Immature natural killer cell (primary cell): ENCODE data around the gene MYO1D. TPM values are rescaled to one million over a fixed set of nuclear protein-coding genes. Genes with fewer than 3 reads are reported as not detected.
A peak's percentile ranks its signal among the peaks of the same experiment; 100 is the strongest.

ENCODE experiments used
- DNase-seq, 3 donors: peaks; one replicate each; pipeline ENCODE4 v3.0.0; 2022; ENCODE audit warnings: mixed read lengths in 1 of 3
- H3K27ac Mint-ChIP-seq, 6 donors: one replicate each; pipeline ENCODE4 v1.8.0; 2020; ENCODE audit warnings: mixed read lengths in 6 of 6, mild to moderate bottlenecking in 5 of 6, inconsistent platforms in 4 of 6, moderate library complexity in 3 of 6
- H3K27me3 Mint-ChIP-seq, 3 donors: one replicate each; pipeline ENCODE4 v1.8.0; 2020 to 2021; ENCODE audit warnings: low read depth in 3 of 3, mild to moderate bottlenecking in 3 of 3, mixed read lengths in 3 of 3, moderate library complexity in 3 of 3, inconsistent platforms in 1 of 3
- H3K36me3 Mint-ChIP-seq, 3 donors: one replicate each; pipeline ENCODE4 v1.8.0; 2020; ENCODE audit warnings: mixed read lengths in 3 of 3, inconsistent platforms in 2 of 3, mild to moderate bottlenecking in 2 of 3
- H3K4me1 Mint-ChIP-seq, 2 donors: one replicate each; pipeline ENCODE4 v1.8.0; 2020; ENCODE audit warnings: inconsistent platforms in 2 of 2, mild to moderate bottlenecking in 2 of 2, mixed read lengths in 2 of 2, moderate library complexity in 1 of 2
- H3K4me3 Mint-ChIP-seq, 5 donors: one replicate each; pipeline ENCODE4 v1.8.0; 2020; ENCODE audit warnings: mild to moderate bottlenecking in 5 of 5, mixed read lengths in 5 of 5, inconsistent platforms in 3 of 5, moderate library complexity in 3 of 5
- H3K9me3 Mint-ChIP-seq, 6 donors: one replicate each; pipeline ENCODE4 v1.8.0; 2020; ENCODE audit warnings: mild to moderate bottlenecking in 6 of 6, mixed read lengths in 6 of 6, inconsistent platforms in 4 of 6, moderate library complexity in 3 of 6
- polyA plus RNA-seq, 3 donors: library from polyadenylated mRNA; unstranded; fragments of 300-500 nt; fragmentation: Illumina TruSeq; gene quantifications; one replicate each; pipeline ENCODE4 v1.2.3, GENCODE V29; 2021

MYO1D gene
- polyA plus RNA-seq, 3 donors from 2014 or later = 2.0 to 7.9 TPM; not detected in 1

- Mint-ChIP-seq H3K36me3 (no peaks in the 10 kb centered on the region), H3K4me1 (peaks cover 17 to 47% of the 10 kb centered on the region in 2 donors), H3K4me3 (no peak overlapping the region), H3K9me3 (no peaks in the 10 kb centered on the region), H3K27me3 (peaks cover 0 to 2% (median 2%) of the 10 kb centered on the region in 3 donors), H3K27ac (no peak overlapping the region)
- DNase-seq = no peak
These were observed 66.2 kb downstream of the MYO1D start for GRCh38 chr17:32810690-32811089.

DNA sequence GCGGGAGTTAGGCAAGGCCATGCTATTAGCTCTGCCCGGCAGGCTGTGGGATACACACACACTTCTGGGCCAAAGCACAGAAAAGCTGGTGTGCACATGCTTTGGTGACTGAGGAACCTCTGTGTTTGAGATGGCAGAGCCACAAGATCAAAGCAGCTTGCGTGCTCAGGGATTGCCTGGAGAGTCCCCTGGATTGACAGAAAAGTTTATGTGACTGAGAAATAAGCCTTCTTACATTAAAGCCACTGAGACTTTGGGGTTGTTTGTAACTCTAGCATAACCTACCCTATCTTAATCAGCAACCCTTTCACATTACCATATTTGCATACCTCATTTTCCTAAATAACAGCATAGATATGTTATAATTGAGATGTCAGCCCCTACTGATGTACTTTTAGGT is 69.3 kb downstream of the MYO1D start:
- peaks cover 0 to 2% (median 2%) of the 10 kb centered on the region in 3 donors for H3K27me3 Mint-ChIP-seq
- H3K4me1 Mint-ChIP-seq = peaks cover 29 to 70% of the 10 kb centered on the region in 2 donors
- H3K9me3 Mint-ChIP-seq = no peaks in the 10 kb centered on the region
- peak overlapping the region in 1 of 5 donors; percentile 39 for H3K4me3 Mint-ChIP-seq
- peak overlapping the region in 1 of 6 donors; percentile 6 for H3K27ac Mint-ChIP-seq
- no peaks in the 10 kb centered on the region for H3K36me3 Mint-ChIP-seq
- no peak for DNase-seq

DNA sequence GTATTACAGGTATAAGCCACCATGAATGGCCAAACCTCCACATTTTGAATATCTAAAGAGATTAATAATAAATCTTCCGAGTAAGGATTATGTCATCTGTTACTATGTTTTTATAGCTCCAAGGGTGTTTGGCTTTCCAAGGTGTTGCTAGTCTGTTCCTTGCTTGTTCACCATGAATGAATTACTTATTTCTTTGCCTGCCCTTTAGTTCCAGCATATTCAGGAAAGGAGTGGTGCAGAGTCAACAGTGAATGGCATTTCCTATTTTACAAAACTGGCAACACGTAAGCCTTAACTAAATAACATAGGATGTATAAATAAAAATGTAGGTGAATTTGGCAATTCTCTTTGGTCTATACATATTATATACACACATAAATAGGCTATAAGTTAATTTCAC is 70.3 kb downstream of the MYO1D start:
- Mint-ChIP-seq H3K27me3 (peaks cover 0 to 3% (median 2%) of the 10 kb centered on the region in 3 donors), H3K4me1 (peaks cover 29 to 70% of the 10 kb centered on the region in 2 donors), H3K27ac (peak overlapping the region in 1 of 6 donors; percentile 13), H3K4me3 (peak overlapping the region in 1 of 5 donors; percentile 35), H3K36me3 (no peaks in the 10 kb centered on the region), H3K9me3 (no peaks in the 10 kb centered on the region)
- no peak for DNase-seq

DNA sequence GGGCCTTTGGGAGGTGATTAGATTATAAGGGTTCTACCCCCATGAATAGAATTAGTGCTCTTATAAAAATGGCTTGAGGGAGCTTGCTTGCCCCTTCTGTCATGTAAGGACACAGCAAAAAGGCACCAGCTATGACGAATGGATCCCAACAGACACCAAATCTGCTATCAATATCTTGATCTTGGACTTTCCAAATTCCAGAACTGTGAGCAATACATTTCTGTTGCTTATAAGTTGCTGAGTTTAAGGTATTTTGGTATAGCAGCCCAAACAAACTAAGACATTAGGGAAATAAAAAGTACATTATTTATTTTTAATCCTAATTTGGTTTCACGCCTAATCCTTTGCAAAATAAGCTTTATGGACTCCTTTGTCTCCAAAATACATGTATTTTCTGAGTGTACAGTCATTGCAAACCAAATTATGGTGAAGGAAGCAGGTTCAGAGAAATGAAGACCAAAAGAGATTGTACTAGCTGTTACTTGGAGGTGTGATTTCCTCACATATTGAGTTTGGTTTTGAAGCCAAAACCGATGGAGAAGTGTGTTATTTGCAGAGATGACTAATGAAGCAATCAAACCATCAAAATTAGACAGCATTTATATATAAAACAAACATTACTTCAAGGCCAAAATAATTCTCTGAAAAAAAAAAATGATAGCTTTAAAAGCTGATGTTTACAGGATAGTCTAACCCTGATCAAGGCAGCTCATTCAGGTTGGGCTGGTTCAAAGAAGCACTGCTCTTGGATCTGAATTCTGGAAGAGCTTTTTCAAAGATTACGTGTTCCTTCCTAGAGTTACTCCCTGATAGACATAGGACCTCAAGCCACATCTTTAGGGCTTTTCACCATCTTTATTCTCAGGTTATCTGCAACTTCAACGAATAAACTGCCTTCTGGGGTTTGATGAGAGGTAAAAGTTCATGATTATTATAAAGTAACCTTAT is 71.6 kb downstream of the MYO1D start:
- Mint-ChIP-seq H3K4me3 (peak overlapping the region in 4 of 5 donors; percentile 15 to 60 (median 40)), H3K36me3 (no peaks in the 10 kb centered on the region), H3K4me1 (peaks cover 29 to 63% of the 10 kb centered on the region in 2 donors), H3K9me3 (no peaks in the 10 kb centered on the region), H3K27ac (peak overlapping the region in 2 of 6 donors; percentile 51), H3K27me3 (peaks cover 0 to 5% (median 0%) of the 10 kb centered on the region in 3 donors)
- peak in 2 of 3 donors; percentile 8 to 19 for DNase-seq

GRCh38 chr17:32803544-32803943 is 73.4 kb downstream of the MYO1D start:
- no peaks in the 10 kb centered on the region for H3K9me3 Mint-ChIP-seq
- peaks cover 0 to 5% (median 0%) of the 10 kb centered on the region in 3 donors for H3K27me3 Mint-ChIP-seq
- peaks cover 20 to 47% of the 10 kb centered on the region in 2 donors for H3K4me1 Mint-ChIP-seq
- no peak overlapping the region for H3K27ac Mint-ChIP-seq
- DNase-seq = no peak
- H3K36me3 Mint-ChIP-seq = no peaks in the 10 kb centered on the region
- H3K4me3 Mint-ChIP-seq = no peak overlapping the region

- DNase-seq = no peak
- Mint-ChIP-seq H3K27me3 (peaks cover 0 to 5% (median 0%) of the 10 kb centered on the region in 3 donors), H3K9me3 (no peaks in the 10 kb centered on the region), H3K4me1 (peaks cover 16 to 36% of the 10 kb centered on the region in 2 donors), H3K27ac (no peak overlapping the region), H3K36me3 (no peaks in the 10 kb centered on the region), H3K4me3 (no peak overlapping the region)
These were observed 74.6 kb downstream of the MYO1D start for GRCh38 chr17:32802306-32802705.

- H3K27ac Mint-ChIP-seq = no peak overlapping the region
These were observed 75.3 kb downstream of the MYO1D start for GRCh38 chr17:32801641-32802040.

DNA sequence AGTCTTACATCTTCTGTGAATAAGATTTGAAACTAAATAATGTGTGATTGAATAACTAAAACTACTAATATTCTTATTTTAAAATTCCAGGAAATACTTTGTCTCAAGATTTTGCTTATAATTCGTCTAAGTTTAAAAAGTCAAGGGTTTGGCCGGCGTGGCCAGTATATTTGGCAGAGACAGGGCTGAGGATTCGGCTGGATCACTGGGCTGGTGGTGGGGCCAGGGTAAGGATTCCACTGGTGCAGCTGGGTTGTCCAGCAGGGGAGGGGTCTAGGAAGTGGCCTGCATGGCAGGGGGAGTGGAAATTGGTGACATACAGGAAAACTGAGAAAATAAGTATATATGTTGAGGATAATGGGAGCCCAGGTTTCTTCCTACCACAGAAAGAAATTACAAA is 75.7 kb downstream of the MYO1D start:
- no peaks in the 10 kb centered on the region for H3K9me3 Mint-ChIP-seq
- H3K4me3 Mint-ChIP-seq = no peak overlapping the region
- H3K36me3 Mint-ChIP-seq = no peaks in the 10 kb centered on the region
- peaks cover 15 to 27% of the 10 kb centered on the region in 2 donors for H3K4me1 Mint-ChIP-seq
- DNase-seq = no peak
- H3K27me3 Mint-ChIP-seq = peaks cover 0 to 5% (median 0%) of the 10 kb centered on the region in 3 donors
- no peak overlapping the region for H3K27ac Mint-ChIP-seq

More at GRCh38 chr17:32801641-32802040, 75.3 kb downstream of the MYO1D start:
- H3K4me3 Mint-ChIP-seq = no peak overlapping the region
- H3K9me3 Mint-ChIP-seq = no peaks in the 10 kb centered on the region
- no peaks in the 10 kb centered on the region for H3K36me3 Mint-ChIP-seq
- H3K4me1 Mint-ChIP-seq = peaks cover 16 to 31% of the 10 kb centered on the region in 2 donors
- H3K27me3 Mint-ChIP-seq = peaks cover 0 to 5% (median 0%) of the 10 kb centered on the region in 3 donors
- DNase-seq = no peak

DNA sequence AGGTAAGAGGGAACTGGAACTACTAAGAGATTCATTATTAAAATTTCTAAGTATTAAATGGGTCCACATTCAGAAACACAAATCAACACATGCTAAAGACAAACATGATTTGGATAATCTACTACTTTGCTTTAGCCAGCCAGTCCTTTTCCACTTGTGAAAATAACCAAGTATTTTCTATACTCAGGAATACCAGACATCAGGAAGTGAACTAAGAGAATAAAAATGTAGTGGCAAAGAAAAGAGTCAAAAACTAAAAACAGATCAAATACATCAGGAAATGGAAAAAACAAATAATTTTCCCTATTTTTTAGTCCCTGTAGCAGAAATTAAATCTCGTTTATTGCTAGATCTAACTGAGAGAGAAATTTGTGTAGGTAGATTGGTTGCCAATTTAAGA is 78.0 kb downstream of the MYO1D start:
- no peak overlapping the region for H3K27ac Mint-ChIP-seq

GRCh38 chr17:32795339-32795979 is 81.5 kb downstream of the MYO1D start:
- no peak for DNase-seq
- Mint-ChIP-seq H3K27ac (no peak overlapping the region), H3K9me3 (no peaks in the 10 kb centered on the region), H3K4me3 (no peak overlapping the region), H3K36me3 (no peaks in the 10 kb centered on the region), H3K27me3 (peaks cover 0 to 4% (median 3%) of the 10 kb centered on the region in 3 donors), H3K4me1 (no peaks in the 10 kb centered on the region)

More for the DNA sequence above, 78.0 kb downstream of the MYO1D start:
- peaks cover 0 to 6% of the 10 kb centered on the region in 2 donors for H3K4me1 Mint-ChIP-seq
- H3K36me3 Mint-ChIP-seq = no peaks in the 10 kb centered on the region
- H3K4me3 Mint-ChIP-seq = no peak overlapping the region
- no peaks in the 10 kb centered on the region for H3K9me3 Mint-ChIP-seq
- H3K27me3 Mint-ChIP-seq = peaks cover 0 to 6% (median 0%) of the 10 kb centered on the region in 3 donors
- DNase-seq = no peak

DNA sequence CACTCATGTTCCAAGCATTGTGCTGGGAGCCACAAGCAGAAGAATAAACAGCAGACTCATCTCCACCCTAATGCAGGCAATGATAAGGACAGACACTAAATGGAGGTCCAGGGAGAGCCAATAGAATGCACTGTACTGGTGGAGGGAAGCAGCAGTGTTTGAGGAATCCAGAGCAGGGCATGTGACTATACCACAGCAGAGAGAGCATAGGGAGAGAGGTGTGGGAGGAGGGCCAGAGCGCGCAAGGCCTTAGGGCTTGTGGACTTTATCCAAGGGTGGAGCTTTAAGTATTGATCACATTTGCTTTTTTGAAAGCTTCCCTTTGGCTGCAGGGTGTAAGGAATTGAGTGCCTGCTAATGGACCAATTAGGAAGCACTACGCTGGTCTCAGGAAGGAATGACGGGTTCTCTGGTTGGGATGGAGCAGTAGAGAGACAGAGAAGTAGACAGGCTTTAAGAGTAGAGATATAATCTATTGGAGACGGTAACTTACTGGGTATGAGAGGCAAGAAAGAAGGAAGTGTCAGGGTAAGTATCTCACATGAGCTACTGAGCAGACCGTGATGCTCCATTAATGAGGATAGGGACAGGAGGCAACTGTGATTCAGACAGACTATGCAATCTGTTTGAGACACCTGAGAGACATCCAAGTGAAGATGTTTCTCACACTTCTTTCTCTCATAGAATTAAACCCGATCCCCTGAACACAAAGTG is 82.2 kb downstream of the MYO1D start:
- Mint-ChIP-seq H3K4me1 (no peaks in the 10 kb centered on the region), H3K27me3 (peaks cover 0 to 4% (median 1%) of the 10 kb centered on the region in 3 donors), H3K9me3 (no peaks in the 10 kb centered on the region), H3K36me3 (no peaks in the 10 kb centered on the region), H3K27ac (peak overlapping the region in 1 of 6 donors; percentile 13), H3K4me3 (no peak overlapping the region)
- no peak for DNase-seq

GRCh38 chr17:32793841-32794240 is 83.1 kb downstream of the MYO1D start:
- Mint-ChIP-seq H3K4me3 (no peak overlapping the region), H3K27ac (no peak overlapping the region)

DNA sequence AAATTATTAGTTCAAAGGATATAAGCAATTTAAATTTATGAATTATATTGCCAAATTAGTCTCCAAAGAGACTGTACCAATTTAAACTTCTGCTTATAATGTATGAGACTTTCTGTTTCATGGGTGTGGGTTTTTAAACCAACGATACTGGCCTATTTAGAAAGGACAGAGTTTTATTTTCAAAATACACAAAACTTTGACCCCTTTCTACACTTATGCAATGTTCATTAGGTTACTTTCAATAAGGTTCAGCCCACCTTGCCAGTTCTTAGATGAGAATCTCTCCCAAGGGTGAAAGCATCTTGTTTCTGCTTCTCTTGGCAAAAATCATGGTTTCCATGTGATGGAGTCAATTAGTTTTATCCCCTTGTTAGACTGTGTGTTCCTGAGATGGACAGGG is 84.7 kb downstream of the MYO1D start:
- Mint-ChIP-seq H3K4me3 (no peak overlapping the region), H3K27ac (no peak overlapping the region), H3K9me3 (no peaks in the 10 kb centered on the region), H3K27me3 (peaks cover 0 to 4% (median 1%) of the 10 kb centered on the region in 3 donors), H3K4me1 (no peaks in the 10 kb centered on the region), H3K36me3 (no peaks in the 10 kb centered on the region)
- no peak for DNase-seq

More at GRCh38 chr17:32793841-32794240, 83.1 kb downstream of the MYO1D start:
- no peaks in the 10 kb centered on the region for H3K4me1 Mint-ChIP-seq
- H3K27me3 Mint-ChIP-seq = peaks cover 0 to 4% (median 1%) of the 10 kb centered on the region in 3 donors
- no peaks in the 10 kb centered on the region for H3K36me3 Mint-ChIP-seq
- no peaks in the 10 kb centered on the region for H3K9me3 Mint-ChIP-seq
- no peak for DNase-seq
